Measurements from ENCODE around the gene IMP4. TPM values are rescaled to one million over a fixed set of nuclear protein-coding genes. Genes with fewer than 3 reads are reported as not detected.

The IMP4 gene
- polyA plus RNA-seq, 2 donors = 42.7 to 74.4 TPM

GRCh38 chr2:130335226-130335625, 7.5 kb upstream of the IMP4 start:
- Histone ChIP-seq H3K36me3 (ENCODE audit: control insufficient read depth in 2 of 2, insufficient read depth in 2 of 2, low read length in 1 of 2) (peaks cover 0 to 6% of the 10 kb centered on the region in 2 donors), H3K27me3 (ENCODE audit: control insufficient read depth in 1 of 2, insufficient read depth in 2 of 2, low read length in 2 of 2) (peaks cover 0 to 4% of the 10 kb centered on the region in 2 donors), H3K4me3 (ENCODE audit: low read depth in 1 of 2, low read length in 2 of 2) (no peak overlapping the region), H3K27ac (ENCODE audit: low read depth in 2 of 2, low read length in 1 of 2) (no peak overlapping the region), H3K9me3 (ENCODE audit: control insufficient read depth in 2 of 2, insufficient read depth in 1 of 2, low read depth in 1 of 2, low read length in 1 of 2) (no peaks in the 10 kb centered on the region), H3K4me1 (ENCODE audit: control insufficient read depth in 2 of 2, insufficient read depth in 2 of 2, low read length in 1 of 2) (peaks cover 3 to 4% of the 10 kb centered on the region in 2 donors)

- Histone ChIP-seq H3K27ac (ENCODE audit: low read depth in 2 of 2, low read length in 1 of 2) (no peak overlapping the region), H3K27me3 (ENCODE audit: control insufficient read depth in 1 of 2, insufficient read depth in 2 of 2, low read length in 2 of 2) (peaks cover 0 to 1% of the 10 kb centered on the region in 2 donors), H3K4me3 (ENCODE audit: low read depth in 1 of 2, low read length in 2 of 2) (no peak overlapping the region), H3K9me3 (ENCODE audit: control insufficient read depth in 2 of 2, insufficient read depth in 1 of 2, low read depth in 1 of 2, low read length in 1 of 2) (no peaks in the 10 kb centered on the region), H3K4me1 (ENCODE audit: control insufficient read depth in 2 of 2, insufficient read depth in 2 of 2, low read length in 1 of 2) (peaks cover 3 to 8% of the 10 kb centered on the region in 2 donors), H3K36me3 (ENCODE audit: control insufficient read depth in 2 of 2, insufficient read depth in 2 of 2, low read length in 1 of 2) (peaks cover 0 to 6% of the 10 kb centered on the region in 2 donors)
- WGBS, 2 donors = 77 to 82% methylated on average over 13 of the region's 13 CpGs
Observed at GRCh38 chr2:130336150-130336876, 6.4 kb upstream of the IMP4 start.

- peak overlapping the region; percentile 14 to 17 for H3K27ac ChIP-seq (ENCODE audit: low read depth in 2 of 2, low read length in 1 of 2)
- WGBS, 2 donors = 17 to 26% methylated on average over 29 of the region's 29 CpGs
- peaks cover 0 to 6% of the 10 kb centered on the region in 2 donors for H3K36me3 ChIP-seq (ENCODE audit: control insufficient read depth in 2 of 2, insufficient read depth in 2 of 2, low read length in 1 of 2)
- no peaks in the 10 kb centered on the region for H3K27me3 ChIP-seq (ENCODE audit: control insufficient read depth in 1 of 2, insufficient read depth in 2 of 2, low read length in 2 of 2)
- no peak overlapping the region for H3K4me3 ChIP-seq (ENCODE audit: low read depth in 1 of 2, low read length in 2 of 2)
- H3K4me1 ChIP-seq (ENCODE audit: control insufficient read depth in 2 of 2, insufficient read depth in 2 of 2, low read length in 1 of 2) = peaks cover 2 to 8% of the 10 kb centered on the region in 2 donors
- H3K9me3 ChIP-seq (ENCODE audit: control insufficient read depth in 2 of 2, insufficient read depth in 1 of 2, low read depth in 1 of 2, low read length in 1 of 2) = no peaks in the 10 kb centered on the region
Observed at GRCh38 chr2:130336877-130337734, 5.6 kb upstream of the IMP4 start.

- no peak overlapping the region for H3K27ac ChIP-seq (ENCODE audit: low read depth in 2 of 2, low read length in 1 of 2)
- H3K4me3 ChIP-seq (ENCODE audit: low read depth in 1 of 2, low read length in 2 of 2) = no peak overlapping the region
Observed at GRCh38 chr2:130337735-130338325, 4.9 kb upstream of the IMP4 start.

GRCh38 chr2:130338793-130339345, 3.8 kb upstream of the IMP4 start:
- no peaks in the 10 kb centered on the region for H3K27me3 ChIP-seq (ENCODE audit: control insufficient read depth in 1 of 2, insufficient read depth in 2 of 2, low read length in 2 of 2)
- H3K27ac ChIP-seq (ENCODE audit: low read depth in 2 of 2, low read length in 1 of 2) = no peak overlapping the region
- no peak overlapping the region for H3K4me3 ChIP-seq (ENCODE audit: low read depth in 1 of 2, low read length in 2 of 2)
- H3K9me3 ChIP-seq (ENCODE audit: control insufficient read depth in 2 of 2, insufficient read depth in 1 of 2, low read depth in 1 of 2, low read length in 1 of 2) = no peaks in the 10 kb centered on the region
- H3K4me1 ChIP-seq (ENCODE audit: control insufficient read depth in 2 of 2, insufficient read depth in 2 of 2, low read length in 1 of 2) = peaks cover 3 to 5% of the 10 kb centered on the region in 2 donors
- H3K36me3 ChIP-seq (ENCODE audit: control insufficient read depth in 2 of 2, insufficient read depth in 2 of 2, low read length in 1 of 2) = peaks cover 0 to 6% of the 10 kb centered on the region in 2 donors
- WGBS, 2 donors = 93 to 94% methylated on average over 12 of the region's 12 CpGs

More at GRCh38 chr2:130337735-130338325, 4.9 kb upstream of the IMP4 start:
- no peaks in the 10 kb centered on the region for H3K9me3 ChIP-seq (ENCODE audit: control insufficient read depth in 2 of 2, insufficient read depth in 1 of 2, low read depth in 1 of 2, low read length in 1 of 2)
- H3K4me1 ChIP-seq (ENCODE audit: control insufficient read depth in 2 of 2, insufficient read depth in 2 of 2, low read length in 1 of 2) = peaks cover 0 to 5% of the 10 kb centered on the region in 2 donors
- 62 to 66% methylated on average over 8 of the region's 8 CpGs for WGBS, 2 donors
- peaks cover 0 to 6% of the 10 kb centered on the region in 2 donors for H3K36me3 ChIP-seq (ENCODE audit: control insufficient read depth in 2 of 2, insufficient read depth in 2 of 2, low read length in 1 of 2)
- H3K27me3 ChIP-seq (ENCODE audit: control insufficient read depth in 1 of 2, insufficient read depth in 2 of 2, low read length in 2 of 2) = no peaks in the 10 kb centered on the region

- Histone ChIP-seq H3K4me3 (ENCODE audit: low read depth in 1 of 2, low read length in 2 of 2) (no peak overlapping the region), H3K4me1 (ENCODE audit: control insufficient read depth in 2 of 2, insufficient read depth in 2 of 2, low read length in 1 of 2) (peaks cover 3 to 5% of the 10 kb centered on the region in 2 donors), H3K9me3 (ENCODE audit: control insufficient read depth in 2 of 2, insufficient read depth in 1 of 2, low read depth in 1 of 2, low read length in 1 of 2) (no peaks in the 10 kb centered on the region), H3K36me3 (ENCODE audit: control insufficient read depth in 2 of 2, insufficient read depth in 2 of 2, low read length in 1 of 2) (peaks cover 0 to 14% of the 10 kb centered on the region in 2 donors), H3K27me3 (ENCODE audit: control insufficient read depth in 1 of 2, insufficient read depth in 2 of 2, low read length in 2 of 2) (no peaks in the 10 kb centered on the region), H3K27ac (ENCODE audit: low read depth in 2 of 2, low read length in 1 of 2) (no peak overlapping the region)
- WGBS, 2 donors = 94 to 96% methylated on average over 10 of the region's 10 CpGs
Observed at GRCh38 chr2:130339885-130340745, 2.6 kb upstream of the IMP4 start.

- WGBS, 2 donors = 1 to 5% methylated on average over 12 to 24 of the region's 24 CpGs
- Histone ChIP-seq H3K4me3 (ENCODE audit: low read depth in 1 of 2, low read length in 2 of 2) (peak overlapping the region; percentile 76 to 88), H3K36me3 (ENCODE audit: control insufficient read depth in 2 of 2, insufficient read depth in 2 of 2, low read length in 1 of 2) (peaks cover 5 to 29% of the 10 kb centered on the region in 2 donors)
Observed at GRCh38 chr2:130341562-130342019, 1.1 kb upstream of the IMP4 start.

GRCh38 chr2:130342020-130342532, 621 bp upstream of the IMP4 start:
- Histone ChIP-seq H3K9me3 (ENCODE audit: control insufficient read depth in 2 of 2, insufficient read depth in 1 of 2, low read depth in 1 of 2, low read length in 1 of 2) (no peaks in the 10 kb centered on the region), H3K4me1 (ENCODE audit: control insufficient read depth in 2 of 2, insufficient read depth in 2 of 2, low read length in 1 of 2) (peaks cover 3 to 5% of the 10 kb centered on the region in 2 donors), H3K27me3 (ENCODE audit: control insufficient read depth in 1 of 2, insufficient read depth in 2 of 2, low read length in 2 of 2) (no peaks in the 10 kb centered on the region), H3K36me3 (ENCODE audit: control insufficient read depth in 2 of 2, insufficient read depth in 2 of 2, low read length in 1 of 2) (peaks cover 7 to 31% of the 10 kb centered on the region in 2 donors), H3K4me3 (ENCODE audit: low read depth in 1 of 2, low read length in 2 of 2) (peak overlapping the region; percentile 76 to 88), H3K27ac (ENCODE audit: low read depth in 2 of 2, low read length in 1 of 2) (peak overlapping the region; percentile 96 to 97)
- WGBS, 2 donors = 0% methylated on average over 24 of the region's 24 CpGs

More at GRCh38 chr2:130341562-130342019, 1.1 kb upstream of the IMP4 start:
- Histone ChIP-seq H3K27ac (ENCODE audit: low read depth in 2 of 2, low read length in 1 of 2) (peak overlapping the region; percentile 96 to 97), H3K27me3 (ENCODE audit: control insufficient read depth in 1 of 2, insufficient read depth in 2 of 2, low read length in 2 of 2) (no peaks in the 10 kb centered on the region), H3K4me1 (ENCODE audit: control insufficient read depth in 2 of 2, insufficient read depth in 2 of 2, low read length in 1 of 2) (peaks cover 3 to 5% of the 10 kb centered on the region in 2 donors), H3K9me3 (ENCODE audit: control insufficient read depth in 2 of 2, insufficient read depth in 1 of 2, low read depth in 1 of 2, low read length in 1 of 2) (no peaks in the 10 kb centered on the region)
